Measurements from ENCODE around the gene SLC11A1.

SLC11A1 gene

DNA sequence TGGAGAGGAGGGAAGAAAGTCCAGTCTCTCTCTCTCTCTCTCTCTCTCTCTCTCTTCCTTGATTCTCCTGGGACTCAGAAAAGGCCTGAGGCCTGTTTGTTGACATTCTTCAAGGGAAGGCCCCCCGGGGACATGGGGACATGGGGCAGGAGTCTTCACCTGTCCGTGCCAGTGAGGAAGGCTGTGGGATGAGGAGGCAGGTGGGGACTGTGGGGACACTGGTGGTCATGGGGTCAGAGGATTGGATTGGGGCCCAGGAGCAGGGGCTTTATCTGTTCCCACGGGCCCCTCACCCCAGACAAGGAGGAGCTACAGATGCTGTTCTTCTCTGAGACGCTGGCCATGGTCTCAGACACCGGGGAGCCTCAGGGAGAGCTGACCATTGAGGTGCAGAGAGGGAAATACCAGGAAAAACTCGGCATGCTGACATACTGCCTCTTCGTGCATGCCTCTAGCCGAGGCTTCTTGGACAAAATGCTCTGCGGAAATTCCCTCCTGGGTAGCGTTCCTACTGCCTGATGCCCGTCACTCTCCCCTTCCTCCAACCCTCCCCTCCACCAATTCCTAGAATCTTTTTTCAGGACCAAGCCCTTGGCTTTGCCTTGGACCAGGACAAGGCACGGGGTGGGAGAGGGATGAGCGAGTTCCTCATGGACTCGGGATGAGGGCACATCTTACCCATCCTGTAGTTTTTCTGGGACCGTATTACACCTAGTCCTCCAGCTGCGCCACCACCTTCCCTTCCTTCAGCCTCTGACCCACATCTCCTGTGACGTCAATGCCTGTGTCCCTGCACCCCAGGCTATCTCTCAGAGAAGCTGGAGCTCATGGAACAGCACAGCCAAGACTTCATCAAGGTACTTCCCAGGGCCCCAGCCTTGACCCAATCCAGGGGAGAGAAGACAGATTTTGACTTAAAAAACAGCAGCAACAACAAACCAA is 24.6 kb upstream of the SLC11A1 start:
- no peak for TF ChIP-seq GATA2 (IDR thresholded peaks at IDR 0.05; ENCODE audit: low read depth, low read length)
- no peak for TF ChIP-seq GATA3 (IDR thresholded peaks at IDR 0.05; ENCODE audit: low read depth, low read length)

DNA sequence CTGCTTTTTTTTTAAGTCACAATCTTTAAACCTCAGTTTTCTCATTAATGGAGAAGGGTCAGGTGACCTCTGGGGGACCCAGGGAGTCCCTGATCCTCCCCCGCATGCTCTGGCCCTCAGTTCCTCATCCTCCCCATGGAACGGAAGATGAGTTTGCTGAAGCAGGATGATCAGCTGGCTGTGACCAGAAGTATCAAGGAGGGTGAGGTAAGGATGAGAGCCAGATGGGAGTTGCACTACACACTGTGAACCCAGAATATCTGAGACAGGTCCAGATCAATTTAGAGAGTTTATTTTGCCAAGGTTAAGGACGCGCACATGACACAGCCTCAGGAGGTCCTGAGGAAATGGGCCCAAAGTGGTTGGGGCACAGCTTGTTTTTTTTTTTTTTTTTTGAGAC is 21.6 kb upstream of the SLC11A1 start:
- TF ChIP-seq GATA2 (IDR thresholded peaks at IDR 0.05; ENCODE audit: low read depth, low read length): no peak
- TF ChIP-seq GATA3 (IDR thresholded peaks at IDR 0.05; ENCODE audit: low read depth, low read length): no peak

DNA sequence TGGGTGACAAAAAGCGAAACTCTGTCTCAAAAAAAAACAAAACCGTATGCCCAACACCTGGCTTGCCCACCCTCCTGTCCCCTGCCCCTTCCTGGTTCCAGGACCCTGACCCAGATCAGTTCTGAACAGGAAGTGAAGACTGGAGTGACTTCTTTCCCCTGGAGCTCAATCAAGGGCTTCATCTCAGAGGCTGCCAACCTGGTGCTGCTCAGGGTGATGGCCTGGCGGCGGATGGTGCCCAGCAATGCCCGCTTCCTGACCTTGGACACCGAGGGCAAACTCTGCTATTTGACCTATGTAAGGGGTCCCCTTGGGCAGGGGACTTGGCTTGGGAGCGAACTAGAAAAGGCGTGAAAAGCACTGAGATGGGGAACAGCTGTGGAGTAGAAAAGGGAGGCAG is 19.5 kb upstream of the SLC11A1 start:
- TF ChIP-seq GATA3 (IDR thresholded peaks at IDR 0.05; ENCODE audit: low read depth, low read length) (no peak), GATA2 (IDR thresholded peaks at IDR 0.05; ENCODE audit: low read depth, low read length) (no peak)

DNA sequence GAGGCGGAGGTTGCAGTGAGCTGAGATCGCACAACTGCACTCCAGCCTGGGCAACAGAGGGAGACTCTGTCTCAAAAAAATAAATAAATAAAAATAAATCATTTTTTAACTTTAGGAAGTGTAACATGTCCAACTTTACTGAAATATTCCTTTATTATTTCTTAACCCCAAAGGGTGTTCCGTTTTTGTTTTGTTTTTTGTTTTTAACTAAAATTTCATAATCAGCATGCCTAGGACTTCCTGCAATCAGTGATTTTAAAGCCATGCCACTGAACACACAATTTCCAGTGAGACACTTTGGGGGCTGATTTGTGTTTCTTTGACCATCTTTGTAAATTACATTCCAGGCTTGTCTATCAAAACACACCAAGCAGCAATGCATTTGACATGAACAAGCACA is 18.3 kb upstream of the SLC11A1 start:
- TF ChIP-seq GATA2 (IDR thresholded peaks at IDR 0.05; ENCODE audit: low read depth, low read length) (no peak), GATA3 (IDR thresholded peaks at IDR 0.05; ENCODE audit: low read depth, low read length) (no peak)

DNA sequence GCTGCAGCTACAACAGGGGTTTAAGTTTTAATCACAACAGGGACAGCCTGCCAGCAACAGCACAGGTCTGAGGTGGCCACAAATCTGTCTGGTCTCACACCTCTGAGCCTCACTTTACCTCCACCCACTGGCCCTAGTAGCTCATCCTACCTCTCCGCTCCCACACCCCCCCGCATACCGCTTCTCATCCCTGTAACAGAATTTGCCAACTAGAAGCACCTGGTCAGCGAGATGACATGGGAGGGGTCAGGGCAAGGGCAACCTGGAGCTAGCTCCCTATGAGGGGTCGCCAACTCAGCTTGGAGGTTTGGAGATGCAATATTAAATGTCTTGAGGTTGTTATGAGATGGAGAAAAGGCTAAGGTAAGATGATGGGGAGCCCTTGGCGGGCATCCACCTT is 17.9 kb upstream of the SLC11A1 start:
- TF ChIP-seq GATA2 (IDR thresholded peaks at IDR 0.05; ENCODE audit: low read depth, low read length) (no peak), GATA3 (IDR thresholded peaks at IDR 0.05; ENCODE audit: low read depth, low read length) (no peak)

DNA sequence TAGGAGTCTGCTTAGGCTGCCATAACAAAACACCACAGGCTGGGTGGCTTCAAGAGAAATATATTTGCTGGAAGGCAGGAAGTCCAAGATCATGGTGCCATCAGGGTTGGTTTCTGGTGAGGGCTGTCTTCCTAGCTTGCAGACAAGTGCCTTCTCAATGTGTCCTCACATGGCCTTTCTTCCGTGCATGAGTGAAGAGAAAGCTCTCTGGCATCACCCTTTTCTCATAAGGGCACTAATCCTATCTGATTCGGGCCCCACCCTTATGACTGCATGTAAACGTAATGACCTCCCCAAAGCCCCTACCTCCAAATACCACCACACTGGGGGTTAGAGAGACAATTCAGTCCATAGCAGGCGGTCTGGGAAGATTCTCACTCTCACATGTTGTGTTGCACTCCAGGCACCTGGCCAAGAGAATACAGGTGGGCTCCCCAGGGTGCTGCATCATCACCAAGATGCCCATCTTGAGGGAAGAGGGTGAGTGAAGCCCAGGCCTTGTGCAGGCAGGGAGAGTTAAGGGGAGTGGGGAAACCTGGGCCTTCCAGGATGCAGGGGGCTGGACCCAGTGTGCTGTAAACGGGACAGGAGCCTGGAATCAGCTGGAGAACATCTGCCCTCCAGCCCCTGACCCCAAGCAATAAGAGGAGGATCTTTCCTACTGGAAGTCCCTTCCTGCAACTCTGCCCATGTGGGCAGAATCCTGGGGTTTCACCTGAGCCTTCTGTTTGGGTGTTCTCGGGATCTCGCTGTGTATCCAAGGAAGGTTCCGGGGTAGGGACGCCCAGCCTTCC is 15.3 kb upstream of the SLC11A1 start:
- TF ChIP-seq GATA3 (IDR thresholded peaks at IDR 0.05; ENCODE audit: low read depth, low read length) (no peak), GATA2 (IDR thresholded peaks at IDR 0.05; ENCODE audit: low read depth, low read length) (no peak)

DNA sequence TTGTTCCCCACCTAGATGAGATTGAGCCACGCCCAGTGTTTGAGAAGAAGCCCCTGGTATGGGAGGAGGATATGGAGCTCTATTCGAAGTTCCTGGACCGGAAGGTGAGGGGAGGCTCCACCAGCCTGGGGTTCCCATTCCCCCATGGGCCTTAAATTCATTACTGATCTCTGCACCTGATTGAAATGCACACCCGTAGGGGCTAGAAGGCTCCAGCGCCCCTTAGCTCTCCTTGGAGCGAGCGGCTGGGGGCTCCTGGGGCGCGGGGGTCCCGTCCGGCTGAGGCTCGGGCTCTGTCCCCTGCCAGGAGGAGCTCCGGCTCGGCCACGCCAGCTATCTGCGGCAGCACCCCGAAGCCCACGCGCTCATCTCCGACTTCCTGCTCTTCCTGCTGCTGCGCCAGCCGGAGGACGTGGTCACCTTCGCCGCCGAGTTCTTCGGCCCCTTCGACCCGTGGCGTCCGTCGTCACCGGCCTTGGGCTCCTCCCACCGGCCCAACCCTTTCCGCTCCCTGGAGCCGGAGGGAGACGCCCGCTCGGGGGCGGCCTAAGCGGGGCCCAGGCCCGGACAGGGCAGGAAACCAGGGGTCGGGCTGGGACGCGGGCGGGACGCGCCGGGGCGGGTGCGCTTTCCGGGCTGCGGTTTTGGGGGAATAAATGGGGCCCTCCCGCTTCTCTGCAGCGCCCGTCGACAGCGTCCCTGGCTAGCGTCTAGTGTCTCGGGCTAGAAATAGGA is 14.5 kb upstream of the SLC11A1 start:
- TF ChIP-seq GATA3 (IDR thresholded peaks at IDR 0.05; ENCODE audit: low read depth, low read length) (no peak), GATA2 (IDR thresholded peaks at IDR 0.05; ENCODE audit: low read depth, low read length) (no peak)

DNA sequence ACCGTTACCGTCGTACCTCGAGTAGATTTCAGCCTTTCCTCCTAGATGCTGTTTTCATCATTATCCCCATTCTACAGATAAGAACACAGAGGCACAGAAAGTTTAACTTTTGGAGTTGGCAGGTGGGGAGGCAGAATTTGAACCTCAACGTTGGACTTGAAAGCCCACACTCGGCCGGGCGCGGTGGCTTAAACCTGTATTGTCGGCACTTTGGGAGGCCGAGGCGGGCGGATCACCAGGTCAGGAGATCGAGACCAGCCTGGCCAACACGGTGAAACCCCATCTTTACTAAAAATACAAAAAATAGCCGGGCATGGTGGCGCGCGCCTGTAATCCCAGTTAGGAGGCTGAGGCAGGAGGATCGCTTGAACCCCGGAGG is 13.9 kb upstream of the SLC11A1 start:
- no peak for TF ChIP-seq GATA2 (IDR thresholded peaks at IDR 0.05; ENCODE audit: low read depth, low read length)
- no peak for TF ChIP-seq GATA3 (IDR thresholded peaks at IDR 0.05; ENCODE audit: low read depth, low read length)

DNA sequence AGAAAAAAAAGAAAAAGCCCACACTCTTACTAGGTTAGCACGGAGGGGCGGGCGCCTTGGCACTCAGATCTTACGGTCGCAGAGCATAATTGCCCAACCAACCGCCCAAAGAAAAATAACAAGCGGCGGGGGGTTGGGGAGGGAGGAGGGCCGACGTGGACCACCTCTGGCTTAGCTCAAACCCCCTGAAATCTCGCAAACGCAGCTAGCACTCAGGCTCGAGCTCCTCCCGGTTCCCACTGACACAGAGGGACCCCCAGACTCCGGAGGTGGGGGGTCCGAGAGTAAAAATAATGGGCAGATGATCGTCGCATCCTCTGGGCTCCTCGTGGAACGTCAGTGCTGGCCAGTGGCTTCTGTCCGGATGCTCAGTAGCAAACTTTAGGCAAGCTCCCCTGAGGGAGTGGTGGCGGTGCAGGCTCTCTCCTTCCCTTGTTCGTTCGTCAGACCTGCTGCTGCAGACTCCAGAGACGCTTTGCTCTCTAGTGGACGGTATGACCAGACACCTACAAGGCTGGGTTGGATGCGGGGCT is 13.4 kb upstream of the SLC11A1 start:
- TF ChIP-seq GATA2 (IDR thresholded peaks at IDR 0.05; ENCODE audit: low read depth, low read length): no peak
- TF ChIP-seq GATA3 (IDR thresholded peaks at IDR 0.05; ENCODE audit: low read depth, low read length): no peak

DNA sequence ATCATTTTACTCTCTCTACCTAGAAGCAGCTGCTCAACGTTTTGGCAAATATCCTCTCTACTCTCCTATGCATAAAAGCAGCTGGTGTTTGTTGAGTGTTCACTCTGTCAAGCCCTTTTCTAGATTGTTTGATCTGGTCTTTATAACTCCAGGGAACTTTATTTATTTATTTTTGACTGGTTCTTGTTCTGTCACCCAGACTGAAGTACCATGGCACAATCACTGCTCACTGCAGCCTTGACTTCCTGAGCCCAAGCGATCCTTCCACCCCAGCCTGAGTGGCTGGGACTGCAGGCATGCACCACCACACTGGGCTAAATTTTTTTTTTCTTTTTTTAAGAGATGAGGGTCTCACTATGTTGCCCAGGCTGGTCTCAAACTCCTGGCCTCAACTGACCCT is 12.7 kb upstream of the SLC11A1 start:
- TF ChIP-seq GATA3 (IDR thresholded peaks at IDR 0.05; ENCODE audit: low read depth, low read length) (no peak), GATA2 (IDR thresholded peaks at IDR 0.05; ENCODE audit: low read depth, low read length) (no peak)

DNA sequence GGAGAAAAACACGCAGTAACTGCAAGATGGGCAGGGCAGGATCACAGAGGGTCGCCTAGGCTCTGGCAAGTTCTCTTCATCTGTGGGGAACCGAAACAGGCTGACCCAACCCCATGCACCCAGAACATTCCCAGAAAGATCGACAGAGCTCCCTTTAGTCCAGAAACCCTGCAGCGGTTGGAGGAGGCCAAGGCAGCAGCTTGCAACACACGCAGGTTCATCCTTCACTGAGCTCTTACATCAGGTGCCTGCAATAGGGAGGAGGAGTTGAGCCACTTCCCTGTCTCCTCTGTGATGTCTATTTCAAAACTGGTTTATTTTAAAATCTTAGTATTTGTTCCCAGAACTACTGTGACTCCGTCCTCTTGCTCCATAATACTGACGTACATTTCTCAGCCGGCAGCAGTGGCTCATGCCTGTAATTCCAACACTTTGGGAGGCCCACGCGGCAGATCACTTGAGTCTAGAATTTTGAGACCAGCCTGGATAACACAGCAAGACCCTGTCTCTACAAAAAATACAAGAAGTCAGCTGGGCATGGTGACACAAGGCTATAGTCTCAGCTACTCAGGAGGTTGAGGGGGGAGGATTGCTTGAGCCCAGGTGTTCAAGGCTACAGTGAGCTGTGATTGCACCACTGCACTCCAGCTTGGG is 11.5 kb upstream of the SLC11A1 start:
- TF ChIP-seq GATA2 (IDR thresholded peaks at IDR 0.05; ENCODE audit: low read depth, low read length): no peak
- TF ChIP-seq GATA3 (IDR thresholded peaks at IDR 0.05; ENCODE audit: low read depth, low read length): no peak

DNA sequence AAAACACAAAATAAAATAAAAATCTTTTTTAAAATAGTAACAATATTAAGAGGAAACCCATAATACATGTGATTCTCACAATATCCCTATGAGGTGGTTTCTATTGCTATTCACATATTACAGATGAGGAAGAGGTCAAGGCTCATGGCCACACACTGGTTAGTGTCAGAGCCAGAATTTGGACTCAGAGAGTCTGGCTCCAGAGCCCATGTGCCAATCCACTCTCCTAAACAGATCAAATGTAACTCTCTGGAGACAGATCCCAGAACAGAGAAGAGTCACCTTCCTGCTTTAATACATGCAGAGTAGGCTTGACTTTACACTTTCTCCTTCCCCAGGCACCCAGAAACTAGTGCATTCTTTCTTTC is 10.1 kb upstream of the SLC11A1 start:
- no peak for TF ChIP-seq GATA3 (IDR thresholded peaks at IDR 0.05; ENCODE audit: low read depth, low read length)
- TF ChIP-seq GATA2 (IDR thresholded peaks at IDR 0.05; ENCODE audit: low read depth, low read length): no peak

DNA sequence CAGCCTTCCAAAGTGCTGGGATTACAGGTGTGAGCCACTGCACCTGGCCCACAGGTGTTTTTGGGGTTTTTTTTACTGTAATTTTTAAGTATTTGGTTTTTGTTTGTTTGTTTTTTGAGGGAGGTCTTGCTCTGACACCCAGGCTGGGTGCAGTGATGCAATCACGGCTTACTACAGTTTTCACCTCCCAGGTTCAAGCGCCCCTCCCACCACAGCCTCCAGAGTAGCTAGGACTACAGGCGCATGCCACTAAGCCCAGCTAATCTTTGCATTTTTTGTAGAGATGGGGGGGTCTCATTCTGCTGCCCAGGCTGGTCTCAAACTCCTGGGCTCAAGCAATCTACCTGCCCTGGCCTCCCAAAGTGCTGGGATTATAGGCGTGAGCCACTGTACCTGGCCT is 7.3 kb upstream of the SLC11A1 start:
- TF ChIP-seq GATA3 (IDR thresholded peaks at IDR 0.05; ENCODE audit: low read depth, low read length) (no peak), GATA2 (IDR thresholded peaks at IDR 0.05; ENCODE audit: low read depth, low read length) (no peak)

All from SH-SY5Y (cell line).